GM18517 (cell line): ENCODE results near the gene TNRC18.
"Not testable (repeated sequence)": the region's sequence is repeated elsewhere in the genome, so short reads cannot be mapped to it uniquely, and the experiment has no call there.

Experiments
- ATAC-seq: cut with Tn5 transposase; IDR thresholded peaks from one replicate; pipeline ENCODE4 v1.9.1; 2021; ENCODE audit warnings: mild to moderate bottlenecking, moderate library complexity; ENCODE audit not compliant: unreplicated experiment

The TNRC18 gene

DNA sequence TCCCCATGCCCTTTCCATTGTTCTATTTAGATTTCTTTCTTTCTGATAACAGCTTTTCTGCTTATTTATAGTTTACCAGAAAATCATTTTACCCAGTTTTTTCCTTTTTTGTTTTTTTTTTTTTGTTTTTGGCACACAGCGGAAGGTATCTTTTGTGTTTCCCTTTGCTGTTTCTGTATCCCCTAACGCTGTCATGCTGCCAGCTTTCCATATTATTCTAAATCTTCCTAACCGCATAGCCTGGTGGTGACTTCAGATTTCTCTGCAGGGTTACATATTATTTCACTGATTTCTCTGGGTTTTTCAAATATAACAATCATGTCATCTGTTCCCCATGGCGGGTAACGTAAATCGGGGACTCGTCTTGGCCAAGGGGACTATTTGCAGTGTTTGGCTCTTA lies 144.9 kb downstream of the TNRC18 start:
- ATAC-seq: no peak

DNA sequence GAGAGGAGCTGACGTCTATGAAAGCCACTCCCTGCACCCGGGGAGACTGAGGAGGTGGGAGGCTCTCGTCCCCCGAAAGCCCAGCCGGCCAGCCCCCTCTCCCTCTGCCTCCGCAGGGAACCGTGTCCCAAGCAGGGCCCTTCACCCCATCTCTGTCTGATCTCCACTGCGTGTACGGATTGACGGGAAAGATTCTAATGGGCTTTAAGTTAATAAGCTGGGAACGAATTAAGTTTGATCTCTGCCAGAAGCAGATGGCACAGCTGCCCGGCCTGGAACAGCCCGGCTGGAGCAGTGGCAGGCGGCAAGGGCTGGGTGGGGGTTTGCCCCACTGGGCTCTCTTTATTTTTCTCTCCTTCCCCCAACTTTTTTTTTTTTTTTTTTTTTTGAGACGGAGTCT lies 147.0 kb downstream of the TNRC18 start:
- ATAC-seq: no peak

DNA sequence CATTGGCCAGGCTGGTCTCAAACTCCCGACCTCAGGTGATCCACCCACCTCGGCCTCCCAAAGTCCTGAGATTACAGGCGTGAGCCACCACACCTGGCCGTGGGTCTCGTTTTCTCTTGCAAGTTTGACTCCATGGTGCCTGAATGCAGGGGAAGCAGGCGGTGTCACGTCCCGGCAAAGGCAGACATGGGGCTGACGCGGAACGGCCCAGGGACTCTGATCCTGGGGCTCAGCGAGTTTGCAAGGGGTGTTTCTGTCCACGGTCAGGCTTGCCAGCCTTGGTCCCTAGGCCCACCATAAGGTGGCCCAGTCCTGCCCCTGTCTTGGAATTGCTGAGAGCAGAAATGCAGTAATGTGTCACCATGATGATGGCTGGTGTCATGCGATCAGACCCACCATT lies 147.5 kb downstream of the TNRC18 start:
- not testable (repeated sequence) for ATAC-seq

DNA sequence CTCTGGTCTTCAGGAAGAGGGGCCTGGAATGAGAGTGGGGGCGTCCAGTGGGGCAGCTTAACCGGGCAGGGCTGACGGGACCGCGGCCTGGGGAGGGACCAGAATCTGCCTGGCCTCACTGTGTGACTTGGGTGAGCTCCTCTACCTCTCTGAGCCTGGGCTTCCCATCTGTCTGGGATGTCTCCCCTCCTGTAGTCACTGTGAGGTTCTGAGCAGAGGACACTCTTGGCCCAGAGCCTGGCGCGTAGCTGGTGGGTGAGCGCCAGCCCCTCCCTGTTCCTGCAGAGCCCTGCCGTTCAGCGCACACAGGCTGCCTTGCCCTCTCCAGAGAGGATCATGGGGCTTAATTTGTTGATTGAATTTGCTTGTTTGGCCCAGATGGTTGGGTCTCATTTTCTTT lies 148.1 kb downstream of the TNRC18 start:
- ATAC-seq: not testable (repeated sequence)

DNA sequence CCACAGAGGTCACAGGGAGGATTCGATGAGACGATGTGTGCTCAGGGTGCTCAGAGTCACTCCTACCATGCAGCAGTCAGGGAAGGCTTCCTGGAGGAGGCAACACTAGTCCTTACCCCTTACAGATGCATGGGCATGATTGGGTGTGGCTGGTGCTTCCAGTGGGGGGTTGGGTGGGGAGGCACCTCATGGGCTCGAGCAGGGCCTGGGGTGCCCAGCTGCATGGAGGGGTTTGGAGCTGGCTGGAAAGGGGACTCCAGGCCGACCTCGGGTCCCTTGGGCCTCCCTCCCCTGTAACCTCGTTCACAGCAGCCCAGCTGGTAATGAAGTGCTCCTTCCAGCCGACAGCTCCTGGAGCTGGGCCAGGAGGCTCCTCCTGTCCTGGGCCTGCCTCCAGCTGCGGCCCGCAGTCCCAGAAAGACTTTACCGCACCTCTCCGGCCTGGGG lies 148.6 kb downstream of the TNRC18 start:
- ATAC-seq: not testable (repeated sequence)

DNA sequence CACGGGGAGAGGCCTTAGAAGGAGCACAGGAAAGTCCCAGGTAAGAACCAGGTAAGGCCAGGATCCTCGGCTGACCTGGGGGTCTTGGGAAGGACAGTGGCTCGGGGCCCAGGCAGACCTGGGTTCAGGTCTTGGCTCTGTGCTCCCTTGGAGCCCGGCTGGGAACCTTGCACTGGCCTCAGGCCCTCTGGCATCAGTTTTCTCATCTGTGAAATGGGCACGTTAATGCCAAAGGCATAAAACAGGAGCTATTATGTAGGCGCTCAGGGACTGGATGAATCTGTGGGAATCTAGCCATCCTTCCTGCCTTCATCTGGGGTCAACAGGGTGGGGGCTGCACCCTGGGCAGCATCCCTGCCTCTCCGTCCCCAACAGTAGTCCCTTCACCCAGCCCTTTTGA lies 149.2 kb downstream of the TNRC18 start:
- no peak for ATAC-seq

DNA sequence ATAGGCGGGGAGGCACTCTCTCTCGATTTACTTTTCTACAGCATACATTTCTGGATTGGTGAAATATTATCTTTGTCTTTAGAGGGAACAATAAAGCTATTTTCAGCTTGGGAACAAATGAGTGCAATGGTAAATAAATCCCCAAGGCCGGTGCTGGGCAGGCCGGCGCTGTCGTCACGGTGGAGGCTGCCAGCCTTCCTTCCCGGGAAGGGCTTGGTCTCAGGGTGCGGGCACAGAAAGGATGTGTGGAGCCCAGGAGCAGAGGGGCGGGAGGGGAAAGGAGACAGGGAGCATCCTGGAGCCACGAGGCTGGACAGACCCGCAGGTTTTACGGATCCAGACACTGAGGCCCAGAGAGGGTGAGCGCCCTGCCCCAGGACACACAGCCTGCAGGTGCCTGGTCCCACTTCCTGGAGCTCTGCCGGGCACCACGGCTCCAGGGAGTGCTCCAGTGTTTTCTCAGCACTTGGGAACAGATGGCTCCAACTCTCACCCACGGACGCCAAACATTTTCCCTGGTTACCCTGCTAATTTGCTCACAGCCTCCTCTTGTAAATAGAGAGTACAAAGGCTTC lies 149.7 kb downstream of the TNRC18 start:
- ATAC-seq: not testable (repeated sequence)

DNA sequence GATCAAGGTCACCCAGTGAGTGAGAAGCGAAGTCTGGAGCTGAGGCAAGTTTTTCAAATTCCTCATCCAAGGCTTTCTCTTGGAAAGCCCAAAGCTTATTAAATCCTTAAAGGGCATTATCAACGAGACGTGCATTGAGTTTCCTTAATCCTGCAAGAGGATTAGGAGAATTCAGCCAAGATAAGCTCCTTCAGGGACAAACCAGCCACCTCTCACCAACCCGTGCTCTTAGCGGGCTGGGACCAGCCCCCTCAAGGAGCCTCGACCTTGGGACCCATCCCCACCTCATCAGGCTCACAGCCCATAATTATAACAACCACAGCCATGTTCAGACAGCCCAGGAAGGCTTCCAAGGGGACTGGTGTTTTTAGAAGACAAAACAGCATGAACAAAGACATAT lies 152.8 kb downstream of the TNRC18 start:
- no peak for ATAC-seq

DNA sequence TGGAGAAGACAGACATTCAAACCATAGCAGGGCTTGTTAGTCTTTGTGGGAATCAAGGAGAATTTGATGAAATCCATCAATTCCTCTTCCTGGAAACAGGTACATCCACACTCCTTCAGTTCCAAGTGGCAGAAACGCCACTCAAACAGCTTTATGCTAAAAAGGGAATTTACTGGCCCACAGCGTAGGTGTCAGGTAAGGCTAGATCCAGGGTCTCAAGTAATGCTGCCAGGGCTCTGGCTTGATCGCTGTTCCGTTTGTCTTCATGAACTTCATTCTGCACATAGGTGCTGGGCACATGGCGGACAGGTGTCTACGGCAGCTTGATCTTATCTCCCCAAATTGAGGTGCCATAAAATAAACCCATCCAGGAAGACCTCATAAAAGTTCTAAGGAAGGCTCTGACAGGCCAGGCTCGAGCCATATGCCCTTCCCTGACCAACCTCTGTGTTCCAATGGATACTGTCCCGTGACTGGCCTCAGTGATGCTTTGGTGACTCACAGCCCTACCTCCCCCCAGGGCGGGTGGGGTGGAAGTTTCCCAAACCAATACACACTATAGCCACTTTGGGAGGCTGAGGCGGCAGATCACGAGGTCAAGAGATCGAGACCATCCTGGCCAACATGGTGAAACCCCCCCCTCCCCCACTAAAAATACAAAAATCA lies 153.5 kb downstream of the TNRC18 start:
- ATAC-seq: not testable (repeated sequence)

DNA sequence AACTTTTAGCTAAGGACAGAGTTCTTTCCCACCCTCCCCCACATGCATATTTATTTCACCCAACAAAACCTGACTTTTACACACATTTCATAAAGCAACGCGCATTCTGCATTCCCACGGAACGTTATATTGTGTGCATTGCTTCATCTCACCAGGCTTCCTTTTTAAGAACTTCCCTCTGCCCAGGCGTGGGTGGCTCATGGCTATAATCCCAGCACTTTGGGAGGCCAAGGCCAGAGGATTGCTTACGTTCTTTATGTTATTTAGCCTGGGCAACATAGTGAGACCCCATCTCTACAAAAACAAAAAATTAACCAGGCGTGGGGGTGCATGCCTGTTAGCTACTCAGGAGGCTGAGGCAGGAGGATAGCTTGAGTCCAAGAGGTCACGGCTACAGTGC lies 155.8 kb downstream of the TNRC18 start:
- not testable (repeated sequence) for ATAC-seq

DNA sequence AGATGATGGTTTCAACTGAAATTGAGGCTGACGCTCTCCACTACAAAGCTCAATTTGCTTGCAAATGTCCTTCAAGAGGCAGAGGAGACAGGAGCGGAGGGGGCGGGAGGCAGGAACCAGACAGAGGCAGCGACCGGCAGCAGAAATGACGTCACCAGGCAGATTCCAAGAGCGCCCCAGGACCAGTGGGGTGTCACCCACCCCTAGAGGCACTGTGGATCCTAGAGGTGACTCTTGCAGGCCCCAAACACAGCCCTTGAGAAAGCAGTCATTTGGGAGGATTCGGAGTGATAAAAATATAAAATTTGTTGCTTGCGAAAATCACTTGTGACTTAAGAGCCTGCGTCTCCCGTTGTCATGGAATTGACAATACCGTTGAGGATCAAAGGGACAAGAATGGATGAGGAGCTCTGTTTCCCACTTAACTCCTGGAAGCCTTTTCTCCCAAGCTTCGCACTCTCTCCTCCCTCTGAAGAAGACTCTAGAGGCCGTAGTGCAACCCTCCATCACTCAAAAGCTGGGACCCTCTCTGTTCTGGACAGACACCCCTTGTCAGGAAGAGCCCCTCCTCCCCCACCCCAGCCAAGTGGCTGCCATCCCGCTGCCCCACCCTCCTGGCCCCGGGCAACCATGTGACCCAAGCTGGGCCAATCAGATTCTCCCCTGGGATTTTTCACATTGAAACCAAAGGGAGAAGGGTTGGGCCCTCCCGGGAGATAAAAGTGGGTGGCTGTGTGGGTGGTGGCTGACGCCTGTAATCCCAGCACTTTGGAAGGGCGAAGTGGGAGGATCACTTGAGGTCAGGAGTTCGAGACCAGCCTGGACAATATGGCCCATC lies 157.2 kb downstream of the TNRC18 start:
- no peak for ATAC-seq

DNA sequence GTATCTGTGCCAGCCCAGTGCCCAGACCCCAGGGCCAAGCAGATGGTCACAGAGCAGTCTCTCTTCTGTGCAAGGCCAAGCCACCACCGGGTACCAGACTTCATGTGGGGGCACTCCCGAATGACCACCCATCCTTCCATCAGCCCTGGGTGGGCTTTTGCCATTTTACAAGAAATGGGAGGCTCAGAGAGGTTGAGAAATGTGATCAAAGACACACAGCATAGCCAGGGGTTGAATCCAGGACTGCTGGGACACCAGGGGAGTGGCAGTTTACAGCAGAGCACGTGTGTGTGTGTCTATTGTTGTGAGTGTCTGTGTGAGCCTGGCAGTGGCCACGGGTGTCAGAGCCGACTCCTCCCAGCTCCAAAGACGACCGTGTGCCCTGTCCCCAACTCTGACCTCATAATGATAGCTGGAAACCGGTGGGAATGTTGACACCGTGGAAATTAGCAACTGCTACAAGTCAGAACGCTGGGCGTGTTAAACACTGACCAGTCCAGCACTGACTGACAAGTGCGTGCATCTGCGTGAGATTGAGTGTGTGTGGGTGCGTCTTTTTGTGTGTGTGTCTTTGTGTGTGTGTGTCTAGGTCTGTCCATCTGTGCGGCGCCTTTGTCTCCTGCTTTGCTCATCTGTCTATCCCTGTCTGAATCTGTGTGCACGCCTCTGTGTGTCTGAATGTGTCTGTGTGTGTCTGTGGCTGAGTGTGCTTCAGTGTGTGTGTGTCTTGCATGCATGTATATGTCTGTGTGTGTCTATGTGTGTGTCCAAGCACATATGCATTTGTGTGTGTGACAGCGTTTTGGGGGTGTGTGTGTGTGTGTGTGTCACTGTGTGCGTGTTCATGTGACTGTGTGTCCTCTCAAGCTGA lies 158.1 kb downstream of the TNRC18 start:
- no peak for ATAC-seq

DNA sequence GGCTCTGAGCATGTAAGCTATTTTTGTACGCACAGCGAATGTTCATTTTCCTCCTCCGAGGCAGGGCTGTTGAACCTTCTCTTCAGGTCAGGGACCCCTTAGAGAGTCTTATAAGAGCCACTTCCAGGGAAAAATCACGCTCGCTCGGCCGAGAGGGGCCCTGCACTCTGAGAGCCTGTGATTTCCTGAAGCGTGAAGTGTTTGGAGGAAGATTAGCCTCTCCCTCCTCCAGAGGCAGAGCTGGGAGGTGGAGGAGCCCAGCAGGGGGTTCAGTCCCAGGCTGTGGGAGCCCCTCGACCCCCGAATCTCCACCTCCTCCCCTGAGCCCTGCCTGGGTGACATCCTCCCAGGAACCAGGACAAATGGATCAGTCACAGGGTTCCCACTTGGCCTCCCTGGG lies 160.6 kb downstream of the TNRC18 start:
- ATAC-seq: not testable (repeated sequence)

DNA sequence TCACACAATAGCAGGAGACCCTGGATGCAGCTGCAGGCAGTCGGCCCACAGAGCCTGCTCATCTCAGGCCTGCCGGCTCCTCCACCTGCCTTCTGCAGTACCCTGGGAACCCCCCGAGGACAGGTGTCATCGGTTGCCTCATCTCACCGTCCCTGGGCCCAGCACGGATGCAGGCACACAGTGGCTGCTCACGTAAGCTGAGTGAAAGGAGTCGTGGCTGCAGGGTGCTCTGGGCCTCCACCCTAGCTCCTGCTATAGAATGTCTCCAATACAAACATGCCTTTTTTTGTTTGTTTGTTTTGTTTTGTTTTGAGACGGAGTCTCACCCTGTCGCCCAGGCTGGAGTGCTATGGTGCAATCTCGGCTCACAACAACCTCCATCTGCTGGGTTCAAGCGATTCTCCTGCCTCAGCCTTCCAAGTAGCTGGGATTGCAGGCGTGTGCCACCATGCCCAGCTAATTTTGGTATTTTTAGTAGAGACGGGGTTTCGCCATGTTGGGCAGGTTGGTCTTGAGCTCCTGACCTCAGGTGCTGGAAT lies 163.0 kb downstream of the TNRC18 start:
- ATAC-seq: not testable (repeated sequence)
